Tibial artery (tissue), 4 donors: ENCODE measurements around the gene CIAO3.
"Not testable (repeated sequence)": the region's sequence is repeated elsewhere in the genome, so short reads cannot be mapped to it uniquely, and the experiment has no call there.

Experiments used
- DNase-seq, 2 donors: peaks; one replicate each; pipeline ENCODE4 v3.0.0-alpha.2; 2019
- H3K27ac ChIP-seq, 2 donors: fragments of 200-600 bp; sonication (generic) in 1 of 2; 1 replicate in 1 of 2; 2 replicates in 1 of 2; pipeline ENCODE4 v1.5.1; 2018 to 2019; ENCODE audit warnings: mild to moderate bottlenecking in 1 of 2
- H3K27me3 ChIP-seq, 2 donors: fragments of 200-600 bp; sonication (generic) in 1 of 2; one replicate each; pipeline versions ENCODE4 v1.5.1 to v1.6.0; 2016 to 2019
- H3K36me3 ChIP-seq, 3 donors: fragments of 200-600 bp; sonication (generic) in 2 of 3; one replicate each; pipeline ENCODE4 v1.5.1; 2016 to 2019; ENCODE audit warnings: mild to moderate bottlenecking in 2 of 3
- H3K4me1 ChIP-seq, 4 donors: fragments of 200-600 bp; sonication (generic) in 2 of 4; 1 replicate in 3 of 4; 2 replicates in 1 of 4; pipeline ENCODE4 v1.5.1; 2016 to 2019
- H3K4me3 ChIP-seq, 2 donors: fragments of 200-600 bp; sonication (generic) in 1 of 2; 1 replicate in 1 of 2; 2 replicates in 1 of 2; pipeline ENCODE4 v1.5.1; 2018 to 2019; ENCODE audit warnings: mild to moderate bottlenecking in 2 of 2
- H3K9me3 ChIP-seq, 3 donors: fragments of 200-600 bp; sonication (generic) in 1 of 3; one replicate each; pipeline ENCODE4 v1.5.1; 2016 to 2019
- intact Hi-C: fragments of 100-400 bp; cut with DNase I; formaldehyde crosslinking; loops from one replicate; pipeline ENCODE4 v1.15.0; 2023; ENCODE audit warnings: low total_unique reads
- TF ChIP-seq, protein P1 (sequence below), 2 experiments: fragments of 200-600 bp in 1 of 2; fragments of 450-650 bp in 1 of 2; IDR thresholded peaks; one replicate each; pipeline ENCODE4 v1.5.1; 2017 to 2019; ENCODE audit warnings: antibody characterized with exemption in 2 of 2, mild to moderate bottlenecking in 1 of 2, moderate library complexity in 1 of 2

CIAO3 gene

DNA sequence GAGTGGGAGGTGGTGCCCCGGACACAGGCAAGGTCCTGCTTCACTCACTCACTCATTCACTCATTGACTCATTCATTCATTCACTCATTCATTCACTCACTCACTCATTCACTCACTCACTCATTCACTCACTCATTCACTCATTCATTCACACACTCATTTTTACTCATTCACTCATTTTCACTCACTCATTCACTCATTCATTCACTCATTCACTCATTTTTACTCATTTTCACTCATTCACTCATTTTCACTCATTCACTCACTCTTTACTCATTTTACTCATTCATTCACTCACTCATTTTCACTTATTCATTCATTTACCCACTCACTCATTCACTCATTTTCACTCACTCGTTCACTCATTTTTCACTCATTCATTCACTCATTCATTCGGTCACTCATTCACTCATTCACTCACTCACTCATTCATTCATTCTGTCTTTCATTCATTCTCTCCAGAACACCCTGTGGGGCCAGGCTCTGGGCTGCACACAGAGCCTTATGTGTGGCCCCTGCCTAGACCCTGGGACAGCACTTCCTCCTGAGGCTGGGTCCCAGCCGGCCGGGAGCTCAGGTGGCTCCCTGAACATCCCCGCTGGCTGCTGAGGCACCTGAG lies 38.2 kb upstream of the CIAO3 start:
- TF ChIP-seq, protein P1, sequence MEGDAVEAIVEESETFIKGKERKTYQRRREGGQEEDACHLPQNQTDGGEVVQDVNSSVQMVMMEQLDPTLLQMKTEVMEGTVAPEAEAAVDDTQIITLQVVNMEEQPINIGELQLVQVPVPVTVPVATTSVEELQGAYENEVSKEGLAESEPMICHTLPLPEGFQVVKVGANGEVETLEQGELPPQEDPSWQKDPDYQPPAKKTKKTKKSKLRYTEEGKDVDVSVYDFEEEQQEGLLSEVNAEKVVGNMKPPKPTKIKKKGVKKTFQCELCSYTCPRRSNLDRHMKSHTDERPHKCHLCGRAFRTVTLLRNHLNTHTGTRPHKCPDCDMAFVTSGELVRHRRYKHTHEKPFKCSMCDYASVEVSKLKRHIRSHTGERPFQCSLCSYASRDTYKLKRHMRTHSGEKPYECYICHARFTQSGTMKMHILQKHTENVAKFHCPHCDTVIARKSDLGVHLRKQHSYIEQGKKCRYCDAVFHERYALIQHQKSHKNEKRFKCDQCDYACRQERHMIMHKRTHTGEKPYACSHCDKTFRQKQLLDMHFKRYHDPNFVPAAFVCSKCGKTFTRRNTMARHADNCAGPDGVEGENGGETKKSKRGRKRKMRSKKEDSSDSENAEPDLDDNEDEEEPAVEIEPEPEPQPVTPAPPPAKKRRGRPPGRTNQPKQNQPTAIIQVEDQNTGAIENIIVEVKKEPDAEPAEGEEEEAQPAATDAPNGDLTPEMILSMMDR (IDR thresholded peaks at IDR 0.05): no peak
- Histone ChIP-seq H3K4me1 (peaks cover 0 to 16% (median 0%) of the 10 kb centered on the region in 4 donors), H3K27me3 (peaks cover 0 to 88% of the 10 kb centered on the region in 2 donors), H3K27ac (no peak overlapping the region), H3K36me3 (no peaks in the 10 kb centered on the region), H3K9me3 (no peaks in the 10 kb centered on the region), H3K4me3 (no peak overlapping the region)
- intact Hi-C loops: no loop called here
- DNase-seq: no peak

DNA sequence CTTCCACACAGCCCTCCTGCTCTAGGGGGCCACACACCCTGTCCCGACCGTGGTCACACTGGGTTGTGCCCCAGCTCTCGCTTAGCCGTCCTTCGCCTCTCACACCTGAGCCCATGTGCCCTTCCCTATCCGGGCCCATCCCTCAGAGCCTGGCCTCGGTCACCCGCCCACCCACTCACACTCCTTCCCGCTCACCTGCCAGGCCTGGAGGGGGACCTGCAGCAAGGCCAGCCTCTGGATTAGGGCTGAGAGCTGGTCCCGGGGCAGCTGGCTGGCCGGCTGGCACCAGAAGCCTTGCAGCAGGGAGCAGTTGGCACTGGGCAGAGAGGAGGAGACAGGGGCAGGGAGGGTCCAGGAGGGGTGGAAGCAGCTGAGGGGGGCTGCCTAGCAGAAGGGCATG lies 37.6 kb upstream of the CIAO3 start:
- peaks cover 0 to 10% (median 0%) of the 10 kb centered on the region in 4 donors for H3K4me1 ChIP-seq
- H3K27me3 ChIP-seq: peaks cover 0 to 87% of the 10 kb centered on the region in 2 donors
- TF ChIP-seq, protein P1 (IDR thresholded peaks at IDR 0.05): no peak
- intact Hi-C loops: no loop called here
- DNase-seq: no peak
- H3K9me3 ChIP-seq: no peaks in the 10 kb centered on the region
- H3K27ac ChIP-seq: no peak overlapping the region
- H3K36me3 ChIP-seq: no peaks in the 10 kb centered on the region
- no peak overlapping the region for H3K4me3 ChIP-seq

DNA sequence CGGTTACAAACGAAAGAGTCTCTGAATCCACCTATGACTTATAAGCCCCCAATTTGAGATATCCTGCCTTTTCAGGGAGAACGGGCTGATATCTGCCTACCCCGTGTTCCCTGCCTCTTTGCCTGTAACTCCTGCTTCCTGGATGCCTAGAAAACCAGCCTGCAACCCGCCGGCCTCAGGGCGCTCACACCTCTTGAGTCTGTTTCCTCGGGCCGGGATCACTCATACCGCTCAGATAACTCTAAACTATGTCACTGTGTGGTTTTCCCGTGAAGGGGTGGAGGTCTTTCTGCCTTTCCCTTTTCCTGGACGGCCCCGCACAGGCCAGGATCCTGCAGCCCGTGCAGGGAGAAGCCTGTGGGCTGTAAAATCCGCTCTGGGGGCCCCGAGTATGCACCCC lies 37.0 kb upstream of the CIAO3 start:
- Histone ChIP-seq H3K27me3 (peaks cover 0 to 83% of the 10 kb centered on the region in 2 donors), H3K9me3 (no peaks in the 10 kb centered on the region), H3K4me3 (no peak overlapping the region), H3K27ac (no peak overlapping the region), H3K36me3 (no peaks in the 10 kb centered on the region), H3K4me1 (peaks cover 0 to 5% (median 0%) of the 10 kb centered on the region in 4 donors)
- TF ChIP-seq, protein P1 (IDR thresholded peaks at IDR 0.05): no peak
- DNase-seq: no peak
- intact Hi-C loops: no loop called here

DNA sequence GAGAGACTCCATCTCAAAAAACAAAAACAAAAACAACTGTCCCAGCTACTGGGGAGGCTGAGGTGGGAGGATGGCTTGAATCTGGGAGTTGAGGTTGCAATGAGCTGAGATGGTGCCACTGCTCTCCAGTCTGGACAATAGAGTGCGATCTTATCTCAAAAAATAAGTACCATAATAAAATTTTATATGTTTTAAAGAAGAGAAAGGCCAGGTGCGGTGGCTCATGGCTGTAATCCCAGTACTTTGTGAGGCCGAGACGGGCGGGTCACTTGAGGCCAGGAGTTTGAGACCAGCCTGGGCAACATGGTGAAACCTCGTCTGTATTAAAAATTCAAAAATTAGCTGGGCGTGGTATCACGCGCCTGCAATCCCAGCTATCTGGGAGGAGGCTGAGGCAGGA lies 36.0 kb upstream of the CIAO3 start:
- H3K4me3 ChIP-seq: no peak overlapping the region
- intact Hi-C loops: no loop called here
- H3K27ac ChIP-seq: no peak overlapping the region
- TF ChIP-seq, protein P1 (IDR thresholded peaks at IDR 0.05): no peak
- H3K4me1 ChIP-seq: no peaks in the 10 kb centered on the region
- H3K27me3 ChIP-seq: peaks cover 0 to 76% of the 10 kb centered on the region in 2 donors
- DNase-seq: no peak
- H3K9me3 ChIP-seq: no peaks in the 10 kb centered on the region
- no peaks in the 10 kb centered on the region for H3K36me3 ChIP-seq

DNA sequence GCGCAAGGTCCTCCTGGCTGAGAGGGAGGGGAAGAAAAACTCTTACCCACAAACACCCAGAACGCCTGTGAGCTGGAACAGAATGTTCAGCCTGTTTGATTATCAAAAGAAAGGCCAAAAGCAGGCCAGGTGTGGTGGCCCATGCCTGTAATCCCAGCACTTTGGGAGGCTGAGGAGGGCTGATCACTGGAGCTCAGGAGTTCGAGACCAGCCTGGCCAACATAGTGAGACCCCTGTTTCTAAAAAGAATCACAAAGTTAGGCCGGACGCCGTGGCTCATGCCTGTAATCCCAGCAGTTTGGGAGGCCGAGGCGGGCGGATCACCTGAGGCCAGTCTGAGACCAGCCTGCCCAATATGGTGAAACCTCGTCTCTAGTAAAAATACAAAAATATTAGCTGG lies 35.5 kb upstream of the CIAO3 start:
- H3K27me3 ChIP-seq: peaks cover 0 to 75% of the 10 kb centered on the region in 2 donors
- H3K36me3 ChIP-seq, H3K9me3 ChIP-seq, intact Hi-C loops, H3K4me1 ChIP-seq, H3K27ac ChIP-seq, DNase-seq, H3K4me3 ChIP-seq: not testable (repeated sequence)

DNA sequence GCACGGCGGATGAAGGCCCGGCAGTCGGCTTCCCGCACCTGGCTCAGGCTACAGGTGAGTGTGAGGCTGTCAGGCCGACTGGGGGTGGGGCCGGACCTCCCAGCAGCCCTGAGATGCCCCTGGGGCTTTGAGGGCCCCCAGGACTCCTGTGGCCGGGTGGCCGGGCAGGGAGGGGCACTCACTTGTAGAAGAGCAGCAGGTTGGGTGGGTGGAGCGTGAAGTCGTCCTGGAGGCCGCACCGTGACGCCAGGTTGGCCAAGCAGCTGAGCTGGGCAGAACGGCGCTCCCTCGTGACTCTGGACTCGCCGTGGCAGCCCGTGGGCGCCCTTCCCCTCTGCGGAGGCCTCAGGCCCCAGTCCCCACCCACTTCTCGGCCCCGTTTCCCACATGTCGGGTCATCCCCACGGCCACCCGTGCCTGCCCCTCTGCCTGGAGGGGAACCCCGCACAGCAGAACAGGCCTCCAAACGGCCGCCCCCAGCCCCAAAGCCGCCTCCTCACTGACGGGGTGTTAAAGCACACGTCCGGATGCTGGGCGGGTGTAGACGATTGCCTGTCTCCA lies 34.5 kb upstream of the CIAO3 start:
- intact Hi-C loops: no loop called here
- Histone ChIP-seq H3K27me3 (peaks cover 0 to 75% of the 10 kb centered on the region in 2 donors), H3K27ac (no peak overlapping the region), H3K36me3 (no peaks in the 10 kb centered on the region), H3K9me3 (no peaks in the 10 kb centered on the region), H3K4me3 (no peak overlapping the region), H3K4me1 (no peaks in the 10 kb centered on the region)
- DNase-seq: no peak
- TF ChIP-seq, protein P1 (IDR thresholded peaks at IDR 0.05): no peak
